Upper lobe of left lung (tissue), 4 donors: ENCODE measurements around the gene CFAP73.

Source experiments
- CTCF ChIP-seq, 6 experiments: fragments of 450-650 bp in 4 of 6; fragments of 200-600 bp in 2 of 6; sonication (generic) in 2 of 6; IDR thresholded peaks; one replicate each; pipeline ENCODE4 v1.5.1; 2016 to 2019; ENCODE audit warnings: antibody characterized with exemption in 6 of 6
- POLR2AphosphoS5 ChIP-seq, 2 donors: sonication (generic); formaldehyde crosslinking; IDR thresholded peaks; one replicate each; pipeline ENCODE4 v1.5.1; 2017; ENCODE audit warnings: antibody characterized with exemption in 2 of 2

GRCh38 chr12:113170457-113170856 lies 20.9 kb downstream of the CFAP73 start:
- TF ChIP-seq POLR2AphosphoS5 (IDR thresholded peaks at IDR 0.05) = no peak
- no peak for TF ChIP-seq CTCF (IDR thresholded peaks at IDR 0.05)
